Uterus (tissue), 4 donors: ENCODE data around the gene SEPTIN10. TPM values are rescaled to one million over a fixed set of nuclear protein-coding genes. Genes with fewer than 3 reads are reported as not detected.
A peak's percentile ranks its signal among the peaks of the same experiment; 100 is the strongest.
"Not testable (repeated sequence)": the region's sequence is repeated elsewhere in the genome, so short reads cannot be mapped to it uniquely, and the experiment has no call there.

Experiments
- DNase-seq, 2 donors: peaks; one replicate each; pipeline ENCODE4 v3.0.0-alpha.2; 2019 to 2020
- H3K27ac ChIP-seq, 2 donors: fragments of 200-600 bp; sonication (generic); 1 replicate in 1 of 2; 2 replicates in 1 of 2; pipeline ENCODE4 v1.5.1; 2016 to 2018
- H3K27me3 ChIP-seq, 2 donors: fragments of 200-600 bp; sonication (generic); one replicate each; pipeline ENCODE4 v1.5.1; 2018 to 2019; ENCODE audit warnings: control low read depth in 1 of 2
- H3K36me3 ChIP-seq, 2 donors: fragments of 200-600 bp; sonication (generic); one replicate each; pipeline ENCODE4 v1.5.1; 2019; ENCODE audit warnings: control low read depth in 1 of 2
- H3K4me1 ChIP-seq, 2 donors: fragments of 200-600 bp; sonication (generic); one replicate each; pipeline ENCODE4 v1.5.1; 2018 to 2019; ENCODE audit warnings: control low read depth in 1 of 2
- H3K4me3 ChIP-seq, 2 donors: fragments of 200-600 bp; sonication (generic); 1 replicate in 1 of 2; 2 replicates in 1 of 2; pipeline ENCODE4 v1.5.1; 2018 to 2019; ENCODE audit warnings: mild to moderate bottlenecking in 1 of 2
- H3K9me3 ChIP-seq, 2 donors: fragments of 200-600 bp; sonication (generic); one replicate each; pipeline ENCODE4 v1.5.1; 2019; ENCODE audit warnings: control low read depth in 1 of 2
- CTCF ChIP-seq, 4 experiments: fragments of 200-600 bp in 2 of 4; fragments of 450-650 bp in 2 of 4; sonication (generic) in 2 of 4; IDR thresholded peaks; one replicate each; pipeline ENCODE4 v1.5.1; 2016 to 2019; ENCODE audit warnings: antibody characterized with exemption in 4 of 4, mild to moderate bottlenecking in 2 of 4, moderate library complexity in 1 of 4
- POLR2A ChIP-seq, 2 donors: fragments of 450-650 bp; IDR thresholded peaks; one replicate each; pipeline ENCODE4 v1.6.1; 2016; ENCODE audit warnings: antibody characterized with exemption in 2 of 2, mild to moderate bottlenecking in 1 of 2, moderate library complexity in 1 of 2
- intact Hi-C: fragments of 100-400 bp; cut with DNase I; formaldehyde crosslinking; loops from one replicate; pipeline ENCODE4 v1.15.1; 2023; ENCODE audit warnings: low total_unique reads
- total RNA-seq, 4 donors: library from RNA; depleted of rRNA in 3 of 4; stranded (reverse); fragments of >200 nt in 3 of 4; gene quantifications; one replicate each; pipeline versions ENCODE4 v1.1.0 to v1.2.4, GENCODE V29; 2014 to 2023
- donor health status: DM: yes; HTN: yes; CAD: no.

The SEPTIN10 gene
- total RNA-seq, 4 donors from 2014 or later = 52.8 to 181 (median 121) TPM

- H3K36me3 ChIP-seq = no peaks in the 10 kb centered on the region
- no peaks in the 10 kb centered on the region for H3K4me1 ChIP-seq
- no peak overlapping the region for H3K4me3 ChIP-seq
- no peaks in the 10 kb centered on the region for H3K9me3 ChIP-seq
- no peak overlapping the region for H3K27ac ChIP-seq
- intact Hi-C loops = no loop called here
- TF ChIP-seq CTCF (IDR thresholded peaks at IDR 0.05) (peak; percentile 84 to 95 (median 93)), POLR2A (IDR thresholded peaks at IDR 0.05) (no peak)
- DNase-seq = peak; percentile 55 to 79
- no peaks in the 10 kb centered on the region for H3K27me3 ChIP-seq
Observed at GRCh38 chr2:109545828-109546713, 67.7 kb downstream of the SEPTIN10 start.

- Histone ChIP-seq H3K27ac (no peak overlapping the region), H3K4me3 (no peak overlapping the region)
- intact Hi-C loops = no loop called here
Observed at GRCh38 chr2:109542384-109542783, 71.4 kb downstream of the SEPTIN10 start.

GRCh38 chr2:109538546-109538945 is 75.2 kb downstream of the SEPTIN10 start:
- no peak for TF ChIP-seq CTCF (IDR thresholded peaks at IDR 0.05)
- TF ChIP-seq POLR2A (IDR thresholded peaks at IDR 0.05) = no peak
- intact Hi-C loops = no loop called here
- no peaks in the 10 kb centered on the region for H3K27me3 ChIP-seq
- DNase-seq = no peak
- H3K9me3 ChIP-seq = no peaks in the 10 kb centered on the region
- H3K4me3 ChIP-seq = no peak overlapping the region
- H3K4me1 ChIP-seq = no peaks in the 10 kb centered on the region
- no peak overlapping the region for H3K27ac ChIP-seq
- no peaks in the 10 kb centered on the region for H3K36me3 ChIP-seq

More at GRCh38 chr2:109542384-109542783, 71.4 kb downstream of the SEPTIN10 start:
- Histone ChIP-seq H3K9me3 (no peaks in the 10 kb centered on the region), H3K36me3 (no peaks in the 10 kb centered on the region), H3K4me1 (no peaks in the 10 kb centered on the region), H3K27me3 (no peaks in the 10 kb centered on the region)
- DNase-seq = no peak
- TF ChIP-seq POLR2A (IDR thresholded peaks at IDR 0.05) (no peak), CTCF (IDR thresholded peaks at IDR 0.05) (no peak)

- Histone ChIP-seq H3K27ac (no peak overlapping the region), H3K36me3 (no peaks in the 10 kb centered on the region), H3K4me1 (no peaks in the 10 kb centered on the region), H3K27me3 (no peaks in the 10 kb centered on the region), H3K9me3 (no peaks in the 10 kb centered on the region), H3K4me3 (no peak overlapping the region)
- TF ChIP-seq CTCF (IDR thresholded peaks at IDR 0.05) (no peak), POLR2A (IDR thresholded peaks at IDR 0.05) (no peak)
- no peak for DNase-seq
- intact Hi-C loops = no loop called here
Observed at GRCh38 chr2:109537565-109538222, 76.1 kb downstream of the SEPTIN10 start.

GRCh38 chr2:109536556-109536955 is 77.2 kb downstream of the SEPTIN10 start:
- intact Hi-C loops, H3K27ac ChIP-seq, H3K4me3 ChIP-seq, H3K36me3 ChIP-seq, H3K4me1 ChIP-seq, H3K27me3 ChIP-seq, DNase-seq, H3K9me3 ChIP-seq: not testable (repeated sequence)
